ENCODE measurements around the gene ATP8A2. TPM values are rescaled to one million over a fixed set of nuclear protein-coding genes. Genes with fewer than 3 reads are reported as not detected.

The ATP8A2 gene
- total and polyA plus RNA-seq, 9 donors: 0.23 to 0.95 (median 0.35) TPM

DNA sequence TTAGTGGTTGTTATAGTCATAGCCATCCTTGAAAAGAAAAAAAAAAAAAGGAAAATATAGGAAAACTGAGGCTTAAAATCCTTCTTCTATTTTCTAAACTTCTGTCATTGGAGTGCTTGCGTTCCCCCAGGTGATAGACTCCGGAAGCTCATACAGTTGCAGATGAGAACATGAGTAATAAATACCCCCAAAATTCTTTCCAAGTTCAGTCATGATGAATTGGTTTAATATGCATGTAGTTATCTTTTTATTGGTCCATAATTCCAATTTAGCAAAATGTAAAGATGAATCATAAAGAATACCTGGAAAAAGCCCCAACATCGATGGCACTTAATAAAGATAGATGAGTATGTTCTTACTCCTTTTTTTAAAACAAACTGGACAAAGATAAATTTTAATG, 487.8 kb downstream of the ATP8A2 start:
- no peak for DNase-seq
- intact Hi-C loops (cut with DNase I): no loop called here
- no peaks in the 10 kb centered on the region for H3K4me1 ChIP-seq (ENCODE audit: insufficient read depth)
- H3K9me3 ChIP-seq: no peaks in the 10 kb centered on the region
- no peak overlapping the region for H3K27ac ChIP-seq
- no peak overlapping the region for H3K4me3 ChIP-seq
- H3K36me3 ChIP-seq: no peaks in the 10 kb centered on the region
- H3K27me3 ChIP-seq: no peaks in the 10 kb centered on the region
- WGBS, 3 donors: 63 to 65% (median 64%) methylated on average over 3 of the region's 3 CpGs
- TF ChIP-seq, protein P1, sequence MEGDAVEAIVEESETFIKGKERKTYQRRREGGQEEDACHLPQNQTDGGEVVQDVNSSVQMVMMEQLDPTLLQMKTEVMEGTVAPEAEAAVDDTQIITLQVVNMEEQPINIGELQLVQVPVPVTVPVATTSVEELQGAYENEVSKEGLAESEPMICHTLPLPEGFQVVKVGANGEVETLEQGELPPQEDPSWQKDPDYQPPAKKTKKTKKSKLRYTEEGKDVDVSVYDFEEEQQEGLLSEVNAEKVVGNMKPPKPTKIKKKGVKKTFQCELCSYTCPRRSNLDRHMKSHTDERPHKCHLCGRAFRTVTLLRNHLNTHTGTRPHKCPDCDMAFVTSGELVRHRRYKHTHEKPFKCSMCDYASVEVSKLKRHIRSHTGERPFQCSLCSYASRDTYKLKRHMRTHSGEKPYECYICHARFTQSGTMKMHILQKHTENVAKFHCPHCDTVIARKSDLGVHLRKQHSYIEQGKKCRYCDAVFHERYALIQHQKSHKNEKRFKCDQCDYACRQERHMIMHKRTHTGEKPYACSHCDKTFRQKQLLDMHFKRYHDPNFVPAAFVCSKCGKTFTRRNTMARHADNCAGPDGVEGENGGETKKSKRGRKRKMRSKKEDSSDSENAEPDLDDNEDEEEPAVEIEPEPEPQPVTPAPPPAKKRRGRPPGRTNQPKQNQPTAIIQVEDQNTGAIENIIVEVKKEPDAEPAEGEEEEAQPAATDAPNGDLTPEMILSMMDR (IDR thresholded peaks at IDR 0.05): no peak
- TF ChIP-seq POLR2A (IDR thresholded peaks at IDR 0.05) (no peak), EP300 (IDR thresholded peaks at IDR 0.05) (no peak)

DNA sequence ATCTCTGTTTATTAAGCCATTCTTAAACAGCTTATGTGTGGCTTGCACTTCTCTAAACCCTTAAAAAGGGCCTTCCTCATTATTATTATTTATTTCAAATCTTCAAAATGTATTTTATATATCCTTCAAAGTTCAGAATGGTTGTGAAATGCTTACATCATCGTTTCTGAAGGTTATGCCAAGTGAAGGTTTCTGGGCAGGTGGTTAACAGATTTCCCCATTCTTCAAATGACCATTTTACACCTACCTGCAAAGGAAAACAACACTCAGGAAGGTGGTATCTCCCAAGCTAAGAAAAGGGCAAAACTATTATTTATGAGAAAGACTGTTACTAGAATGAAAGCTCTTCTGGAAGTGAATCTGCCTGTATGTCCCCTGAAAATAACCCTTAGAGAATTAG, 488.5 kb downstream of the ATP8A2 start:
- Histone ChIP-seq H3K9me3 (no peaks in the 10 kb centered on the region), H3K36me3 (no peaks in the 10 kb centered on the region), H3K27ac (no peak overlapping the region), H3K27me3 (no peaks in the 10 kb centered on the region), H3K4me1 (ENCODE audit: insufficient read depth) (no peaks in the 10 kb centered on the region), H3K4me3 (no peak overlapping the region)
- TF ChIP-seq EP300 (IDR thresholded peaks at IDR 0.05): no peak
- TF ChIP-seq, protein P1 (IDR thresholded peaks at IDR 0.05): no peak
- no peak for TF ChIP-seq POLR2A (IDR thresholded peaks at IDR 0.05)
- 60 to 69% (median 63%) methylated on average over 1 of the region's 1 CpG for WGBS, 3 donors
- intact Hi-C loops (cut with DNase I): no loop called here
- DNase-seq: no peak

DNA sequence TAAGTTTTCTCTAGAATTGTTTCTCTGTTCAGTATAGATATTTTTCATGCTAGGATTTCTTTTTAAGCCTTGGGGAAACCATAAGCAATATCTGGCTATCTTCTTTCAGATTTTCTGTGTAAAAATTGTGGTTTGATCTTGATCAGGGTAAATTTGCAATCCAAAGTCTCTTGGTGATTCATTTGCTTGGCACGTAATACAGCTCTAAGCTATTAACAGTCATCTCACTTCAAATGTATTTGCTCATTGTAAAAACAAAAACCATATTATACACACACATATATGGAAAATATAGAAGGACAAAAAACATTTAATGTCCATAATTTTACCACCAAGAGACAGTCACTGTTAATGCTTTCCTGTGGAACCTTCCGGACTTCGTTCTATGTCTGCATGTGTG, 489.1 kb downstream of the ATP8A2 start:
- H3K4me3 ChIP-seq: no peak overlapping the region
- DNase-seq: no peak
- WGBS, 3 donors: 81 to 92% (median 86%) methylated on average over 3 of the region's 3 CpGs
- H3K27ac ChIP-seq: no peak overlapping the region
- no peaks in the 10 kb centered on the region for H3K27me3 ChIP-seq
- TF ChIP-seq EP300 (IDR thresholded peaks at IDR 0.05) (no peak), POLR2A (IDR thresholded peaks at IDR 0.05) (no peak)
- TF ChIP-seq, protein P1 (IDR thresholded peaks at IDR 0.05): no peak
- no peaks in the 10 kb centered on the region for H3K4me1 ChIP-seq (ENCODE audit: insufficient read depth)
- H3K36me3 ChIP-seq: no peaks in the 10 kb centered on the region
- intact Hi-C loops (cut with DNase I): no loop called here
- no peaks in the 10 kb centered on the region for H3K9me3 ChIP-seq

DNA sequence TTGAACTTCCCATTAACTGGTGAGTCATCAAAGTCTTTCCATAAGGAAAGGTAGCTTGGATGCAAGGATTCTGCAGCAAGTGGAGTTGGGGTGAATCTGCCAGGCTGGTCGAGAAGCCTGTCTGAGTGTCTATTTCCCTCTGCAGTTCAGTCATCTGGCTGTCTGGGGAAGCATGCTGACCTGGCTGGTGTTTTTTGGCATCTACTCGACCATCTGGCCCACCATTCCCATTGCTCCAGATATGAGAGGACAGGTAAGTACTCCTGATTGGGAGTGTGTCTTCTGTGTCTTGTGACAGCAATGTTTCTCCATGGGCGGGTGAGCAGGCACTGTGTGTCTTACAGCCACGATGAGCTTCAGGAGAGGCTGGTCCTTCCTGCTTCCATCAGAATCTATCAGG, 490.4 kb downstream of the ATP8A2 start:
- DNase-seq: no peak
- Histone ChIP-seq H3K9me3 (no peaks in the 10 kb centered on the region), H3K27me3 (no peaks in the 10 kb centered on the region), H3K4me1 (ENCODE audit: insufficient read depth) (no peaks in the 10 kb centered on the region), H3K27ac (no peak overlapping the region), H3K36me3 (no peaks in the 10 kb centered on the region), H3K4me3 (no peak overlapping the region)
- TF ChIP-seq EP300 (IDR thresholded peaks at IDR 0.05) (no peak), POLR2A (IDR thresholded peaks at IDR 0.05) (no peak)
- TF ChIP-seq, protein P1 (IDR thresholded peaks at IDR 0.05): no peak
- 65 to 90% (median 78%) methylated on average over 4 of the region's 4 CpGs for WGBS, 3 donors
- intact Hi-C loops (cut with DNase I): no loop called here

DNA sequence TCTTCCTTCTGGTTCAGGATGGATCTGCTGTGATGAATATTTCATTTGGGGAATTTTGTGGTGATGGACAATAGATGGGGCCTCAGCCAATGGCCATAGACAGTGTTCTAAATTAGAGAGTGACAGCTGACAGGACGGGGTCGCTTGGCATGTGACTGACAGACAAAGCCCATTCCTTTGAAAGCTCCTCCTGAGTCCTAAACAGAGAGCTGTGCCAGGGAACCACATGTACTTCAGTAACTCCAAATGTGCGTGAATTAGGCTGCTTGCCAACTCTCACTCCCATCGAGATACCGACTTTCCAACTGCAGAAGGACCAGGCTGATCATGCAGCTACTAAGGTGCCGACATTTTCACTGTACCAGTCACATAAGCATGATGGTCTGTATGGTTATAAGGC, 492.3 kb downstream of the ATP8A2 start:
- no peak overlapping the region for H3K27ac ChIP-seq
- no peak for DNase-seq
- H3K36me3 ChIP-seq: no peaks in the 10 kb centered on the region
- 46 to 47% (median 46%) methylated on average over 6 of the region's 6 CpGs for WGBS, 3 donors
- no peaks in the 10 kb centered on the region for H3K4me1 ChIP-seq (ENCODE audit: insufficient read depth)
- H3K9me3 ChIP-seq: no peaks in the 10 kb centered on the region
- intact Hi-C loops (cut with DNase I): no loop called here
- TF ChIP-seq, protein P1 (IDR thresholded peaks at IDR 0.05): no peak
- no peak for TF ChIP-seq POLR2A (IDR thresholded peaks at IDR 0.05)
- no peak for TF ChIP-seq EP300 (IDR thresholded peaks at IDR 0.05)
- no peaks in the 10 kb centered on the region for H3K27me3 ChIP-seq
- H3K4me3 ChIP-seq: no peak overlapping the region
